CD4-positive, alpha-beta T cell (primary cell): Measurements from ENCODE around the gene BCL2. TPM values are rescaled to one million over a fixed set of nuclear protein-coding genes. Genes with fewer than 3 reads are reported as not detected.

ENCODE experiments used
- ATAC-seq: fragments of 200-7000 bp; cut with Tn5 transposase; one replicate; pipeline ENCODE4 v1.10.0; 2022; ENCODE audit warnings: mild to moderate bottlenecking; ENCODE audit not compliant: poor library complexity
- CTCF ChIA-PET: fragments of 350-600 bp; sonication (Branson Sonifier 250); formaldehyde crosslinking; loops from one replicate; lab custom pipeline; 2021; ENCODE audit warnings: antibody characterized with exemption, inconsistent platforms; lab: Charles Lee
- POLR2A ChIA-PET: fragments of 350-600 bp; sonication (Branson Sonifier 250); formaldehyde crosslinking; loops from one replicate; lab custom pipeline; 2021; ENCODE audit warnings: antibody characterized with exemption, inconsistent platforms; lab: Charles Lee
- DNase-seq, 14 experiments: peaks; one replicate each; pipeline ENCODE4 v3.0.0-alpha.2; 2013 to 2020; ENCODE audit warnings: mixed read lengths in 2 of 14
- H3K27ac ChIP-seq, 2 donors: one replicate each; pipeline versions ENCODE4 v1.5.1 to v1.7.0; 2013; ENCODE audit warnings: low read length in 2 of 2, low read depth in 1 of 2, mild to moderate bottlenecking in 1 of 2
- H3K27me3 ChIP-seq, 2 experiments: 1 replicate in 1 of 2; 2 replicates in 1 of 2; pipeline versions ENCODE4 v1.6.1 to v1.7.0; 2013; ENCODE audit warnings: low read length in 2 of 2, control low read depth in 1 of 2, mild to moderate bottlenecking in 1 of 2, moderate library complexity in 1 of 2; ENCODE audit not compliant: insufficient read depth in 2 of 2, control insufficient read depth in 1 of 2
- H3K36me3 ChIP-seq: one replicate; pipeline ENCODE4 v1.6.1; 2013; ENCODE audit warnings: low read length, control low read depth; ENCODE audit not compliant: insufficient read depth
- H3K4me1 ChIP-seq: one replicate; pipeline ENCODE4 v1.6.1; 2013; ENCODE audit warnings: low read length, control low read depth; ENCODE audit not compliant: insufficient read depth
- H3K4me3 ChIP-seq: one replicate; pipeline ENCODE4 v1.5.1; 2013; ENCODE audit warnings: mild to moderate bottlenecking, low read length, moderate library complexity
- H3K9me3 ChIP-seq, 2 experiments: 1 replicate in 1 of 2; 2 replicates in 1 of 2; pipeline versions ENCODE4 v1.6.1 to v1.7.0; 2013; ENCODE audit warnings: low read length in 2 of 2, mild to moderate bottlenecking in 2 of 2, control low read depth in 1 of 2, moderate library complexity in 1 of 2; ENCODE audit not compliant: control insufficient read depth in 1 of 2, insufficient read depth in 1 of 2
- H3K27ac Mint-ChIP-seq: one replicate; pipeline ENCODE4 v1.8.0; 2020; ENCODE audit warnings: mixed read lengths
- H3K27me3 Mint-ChIP-seq: one replicate; pipeline ENCODE4 v1.8.0; 2021; ENCODE audit warnings: mixed read lengths
- H3K36me3 Mint-ChIP-seq: one replicate; pipeline ENCODE4 v1.8.0; 2021; ENCODE audit warnings: low read depth, mixed read lengths
- H3K4me1 Mint-ChIP-seq: one replicate; pipeline ENCODE4 v1.8.0; 2021; ENCODE audit warnings: low read depth, mixed read lengths
- H3K4me3 Mint-ChIP-seq: one replicate; pipeline ENCODE4 v1.8.0; 2020; ENCODE audit warnings: mild to moderate bottlenecking, mixed read lengths
- H3K9me3 Mint-ChIP-seq: one replicate; pipeline ENCODE4 v1.8.0; 2020; ENCODE audit warnings: mixed read lengths
- intact Hi-C, 2 experiments: fragments of 100-400 bp; cut with DNase I in 1 of 2; cut with micrococcal nuclease in 1 of 2; formaldehyde crosslinking; loops; one replicate each; pipeline versions ENCODE4 v1.15.1 to v1.9.0; 2023 to 2025; cut with DNase I, micrococcal nuclease
- total RNA-seq, 174 experiments: library from RNA in 2 of 174; stranded (reverse) in 2 of 174; gene quantifications; one replicate each; pipeline ENCODE4 v1.2.3 and lab custom pipeline; 2021 to 2026
- TF ChIP-seq, protein P1 (sequence below): fragments of 200-600 bp; IDR thresholded peaks from one replicate; pipeline ENCODE4 v1.8.0; 2022; ENCODE audit warnings: antibody characterized with exemption, mild to moderate bottlenecking

Gene BCL2
- total RNA-seq, 2 experiments from 2014 or later = 40.1 to 40.3 TPM

DNA sequence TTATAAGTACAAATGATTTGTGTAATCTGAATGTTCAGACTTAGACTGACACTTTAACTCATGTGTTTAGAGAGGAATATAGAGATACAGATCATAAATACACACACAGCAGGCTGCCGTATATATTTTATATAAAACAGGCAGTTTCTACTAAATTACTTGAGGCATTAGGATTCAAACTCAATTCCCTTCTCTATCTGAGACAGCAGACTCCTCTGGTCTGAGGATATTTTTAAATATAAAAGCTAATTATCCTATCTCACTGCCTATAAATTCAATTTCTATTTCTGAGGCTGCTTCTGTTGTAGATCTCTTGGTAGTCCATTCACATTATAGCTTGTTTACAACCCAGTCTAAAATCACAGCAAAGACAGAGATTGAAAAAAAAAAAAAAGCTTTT is 46.9 kb downstream of the BCL2 start:
- H3K36me3 ChIP-seq = peaks cover 10% of the 10 kb centered on the region
- ChIA-PET POLR2A (interaction anchor here (1.2 to 1.7 kb wide), 2 partner anchors 9 to 138 kb away, joined by 3 read pairs; no protein-coding TSS in a partner anchor), CTCF (interaction anchor here (0.9 to 2.6 kb wide), 2 partner anchors 46 to 118 kb away, joined by 4 to 12 read pairs; no protein-coding TSS in a partner anchor)
- Mint-ChIP-seq H3K4me3 (no peak overlapping the region), H3K36me3 (peaks cover 30% of the 10 kb centered on the region), H3K9me3 (no peaks in the 10 kb centered on the region), H3K4me1 (peaks cover 73% of the 10 kb centered on the region), H3K27me3 (no peaks in the 10 kb centered on the region), H3K27ac (no peak overlapping the region)
- no peak for ATAC-seq
- intact Hi-C loops = no loop called here
- H3K9me3 ChIP-seq = no peaks in the 10 kb centered on the region
- no peaks in the 10 kb centered on the region for H3K27me3 ChIP-seq
- no peak overlapping the region for H3K27ac ChIP-seq
- TF ChIP-seq, protein P1, sequence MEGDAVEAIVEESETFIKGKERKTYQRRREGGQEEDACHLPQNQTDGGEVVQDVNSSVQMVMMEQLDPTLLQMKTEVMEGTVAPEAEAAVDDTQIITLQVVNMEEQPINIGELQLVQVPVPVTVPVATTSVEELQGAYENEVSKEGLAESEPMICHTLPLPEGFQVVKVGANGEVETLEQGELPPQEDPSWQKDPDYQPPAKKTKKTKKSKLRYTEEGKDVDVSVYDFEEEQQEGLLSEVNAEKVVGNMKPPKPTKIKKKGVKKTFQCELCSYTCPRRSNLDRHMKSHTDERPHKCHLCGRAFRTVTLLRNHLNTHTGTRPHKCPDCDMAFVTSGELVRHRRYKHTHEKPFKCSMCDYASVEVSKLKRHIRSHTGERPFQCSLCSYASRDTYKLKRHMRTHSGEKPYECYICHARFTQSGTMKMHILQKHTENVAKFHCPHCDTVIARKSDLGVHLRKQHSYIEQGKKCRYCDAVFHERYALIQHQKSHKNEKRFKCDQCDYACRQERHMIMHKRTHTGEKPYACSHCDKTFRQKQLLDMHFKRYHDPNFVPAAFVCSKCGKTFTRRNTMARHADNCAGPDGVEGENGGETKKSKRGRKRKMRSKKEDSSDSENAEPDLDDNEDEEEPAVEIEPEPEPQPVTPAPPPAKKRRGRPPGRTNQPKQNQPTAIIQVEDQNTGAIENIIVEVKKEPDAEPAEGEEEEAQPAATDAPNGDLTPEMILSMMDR = no peak
- H3K4me1 ChIP-seq = peaks cover 45% of the 10 kb centered on the region
- H3K4me3 ChIP-seq = no peak overlapping the region
- DNase-seq = no peak

DNA sequence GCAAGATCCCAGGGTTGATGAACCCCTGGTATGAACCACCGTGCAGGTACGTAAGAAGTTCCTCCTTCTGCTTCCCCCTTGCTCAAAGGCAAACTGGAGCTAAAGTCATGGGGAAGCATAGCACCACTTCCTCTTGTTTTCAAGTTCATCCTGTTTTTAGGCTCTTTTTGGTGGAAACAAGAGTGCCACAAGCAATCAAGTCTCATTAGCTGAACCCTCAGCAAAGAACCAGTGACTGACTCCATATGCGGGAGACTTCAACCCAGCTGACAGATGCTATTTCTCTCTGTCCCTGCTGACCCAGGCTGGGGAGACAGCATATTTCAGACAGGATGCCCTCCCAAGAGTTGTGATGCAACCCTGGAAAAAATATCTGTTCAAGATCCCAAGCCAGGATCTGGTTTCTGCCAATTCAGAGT is 47.7 kb downstream of the BCL2 start:
- Histone ChIP-seq H3K4me3 (no peak overlapping the region), H3K9me3 (no peaks in the 10 kb centered on the region), H3K27ac (no peak overlapping the region), H3K36me3 (peaks cover 10% of the 10 kb centered on the region), H3K27me3 (no peaks in the 10 kb centered on the region), H3K4me1 (peaks cover 49% of the 10 kb centered on the region)
- H3K4me3 Mint-ChIP-seq = no peak overlapping the region
- DNase-seq (peak in 1 of 14 experiments; percentile 28), ATAC-seq (no peak)
- peaks cover 26% of the 10 kb centered on the region for H3K36me3 Mint-ChIP-seq
- no peaks in the 10 kb centered on the region for H3K27me3 Mint-ChIP-seq
- peaks cover 75% of the 10 kb centered on the region for H3K4me1 Mint-ChIP-seq
- intact Hi-C loops = no loop called here
- H3K9me3 Mint-ChIP-seq = no peaks in the 10 kb centered on the region
- POLR2A ChIA-PET = interaction anchor here (0.8 to 1.7 kb wide), 3 partner anchors 10 to 137 kb away, joined by 3 read pairs; no protein-coding TSS in a partner anchor
- TF ChIP-seq, protein P1 = no peak
- CTCF ChIA-PET = interaction anchor here (2.6 kb wide), 1 partner anchor 46 kb away, joined by 12 read pairs; no protein-coding TSS in a partner anchor
- H3K27ac Mint-ChIP-seq = no peak overlapping the region

DNA sequence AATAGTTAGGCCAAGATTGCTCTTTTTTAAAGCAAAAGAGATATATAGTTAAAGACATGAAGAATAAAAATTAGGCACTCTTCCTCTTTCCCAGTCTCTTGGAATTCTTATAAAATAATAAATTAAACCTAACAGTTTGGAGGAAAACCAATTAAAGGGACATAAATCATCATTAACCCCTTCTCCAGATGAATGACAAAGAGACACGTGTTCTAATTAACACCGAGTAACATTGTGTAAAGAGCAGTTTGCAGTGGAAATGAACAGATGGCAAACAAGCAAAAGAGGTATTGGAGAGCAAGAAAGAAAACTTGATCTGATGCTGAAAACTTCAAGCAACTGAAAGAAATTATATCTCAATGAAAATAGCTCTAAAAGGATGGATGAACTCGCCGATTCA is 48.4 kb downstream of the BCL2 start:
- Mint-ChIP-seq H3K4me1 (peaks cover 72% of the 10 kb centered on the region), H3K36me3 (peaks cover 18% of the 10 kb centered on the region), H3K27me3 (no peaks in the 10 kb centered on the region), H3K9me3 (no peaks in the 10 kb centered on the region), H3K27ac (no peak overlapping the region), H3K4me3 (no peak overlapping the region)
- CTCF ChIA-PET = interaction anchor here (2.6 kb wide), 1 partner anchor 47 kb away, joined by 12 read pairs; no protein-coding TSS in a partner anchor
- DNase-seq (no peak), ATAC-seq (no peak)
- intact Hi-C loops = no loop called here
- Histone ChIP-seq H3K36me3 (peaks cover 10% of the 10 kb centered on the region), H3K9me3 (no peaks in the 10 kb centered on the region), H3K4me3 (no peak overlapping the region), H3K27ac (no peak overlapping the region), H3K27me3 (no peaks in the 10 kb centered on the region), H3K4me1 (peaks cover 52% of the 10 kb centered on the region)
- TF ChIP-seq, protein P1 = no peak
- POLR2A ChIA-PET = interaction anchor here (0.8 to 1.7 kb wide), 3 partner anchors 11 to 43 kb away, joined by 3 read pairs; no protein-coding TSS in a partner anchor
